K562 (cell line): ENCODE measurements around the gene C1orf105. TPM values are rescaled to one million over a fixed set of nuclear protein-coding genes. Genes with fewer than 3 reads are reported as not detected.

Experiments used
- ATAC-seq: fragments of 200-7000 bp; cut with Tn5 transposase; 3 replicates; pipeline ENCODE4 v1.9.1; 2020; ENCODE audit warnings: moderate library complexity
- BruUV-seq: library from RNA; stranded (reverse); fragments of 400-500 nt; replicated peaks from 2 replicates; lab custom pipeline; 2021; lab: Mats Ljungman, UMichigan
- CTCF ChIA-PET: fragments of 300-600 bp; formaldehyde crosslinking; extraction: SDS; loops from one replicate; lab custom pipeline; 2021; ENCODE audit warnings: low intra/inter-chr PET ratio; lab: Yijun Ruan, JAX
- POLR2A ChIA-PET: fragments of 300-600, 350-650 bp; sonication (Branson Sonifier 250); formaldehyde crosslinking; extraction: SDS; loops from one replicate; lab custom pipeline; 2021; ENCODE audit warnings: antibody characterized with exemption, inconsistent platforms; lab: Yijun Ruan, JAX
- DNase-seq, 4 experiments: peaks; one replicate each; pipeline versions ENCODE4 v3.0.0 to v3.0.0-alpha.2; 2011 to 2018; ENCODE audit warnings: low spot score in 3 of 4, mixed read lengths in 3 of 4; ENCODE audit errors: extremely low read depth in 1 of 4
- FAIRE-seq: peaks from 2 replicates; lab custom pipeline; 2011; peaks lifted over from hg19 to GRCh38; lab: Jason Lieb, UNC
- H2AFZ ChIP-seq: 2 replicates; pipeline ENCODE4 v1.6.0; 2011; ENCODE audit warnings: low read depth, low read length, control low read depth, inconsistent platforms
- H3K27ac ChIP-seq: fragments of 200-600 bp; 3 replicates; pipeline ENCODE4 v1.8.0; 2011; ENCODE audit warnings: low read depth, mild to moderate bottlenecking, control low read depth, inconsistent platforms, low read length, moderate library complexity, mixed read lengths; ENCODE audit errors: extremely low read depth
- H3K27me3 ChIP-seq, 2 experiments: fragments of 300-600 bp in 1 of 2; 2 replicates in 1 of 2; 3 replicates in 1 of 2; pipeline versions ENCODE4 v1.6.0 to v1.8.0; 2011; ENCODE audit warnings: inconsistent platforms in 2 of 2, low read length in 2 of 2, mild to moderate bottlenecking in 1 of 2, mixed read lengths in 1 of 2, moderate library complexity in 1 of 2; ENCODE audit not compliant: control insufficient read depth in 2 of 2, insufficient read depth in 2 of 2
- H3K36me3 ChIP-seq: fragments of 300-600 bp; 3 replicates; pipeline ENCODE4 v1.8.0; 2011; ENCODE audit warnings: mild to moderate bottlenecking, low read length, inconsistent platforms; ENCODE audit not compliant: control insufficient read depth, insufficient read depth
- H3K4me1 ChIP-seq, 2 experiments: fragments of 200-600 bp in 1 of 2; replicated peaks in 1 of 2; 2 replicates in 1 of 2; 3 replicates in 1 of 2; pipeline versions ENCODE4 v1.5.1 to v1.8.0; 2011; ENCODE audit warnings: inconsistent platforms in 2 of 2, low read length in 2 of 2, mild to moderate bottlenecking in 1 of 2, mixed read lengths in 1 of 2, moderate library complexity in 1 of 2; ENCODE audit not compliant: control insufficient read depth in 2 of 2, insufficient read depth in 2 of 2
- H3K4me2 ChIP-seq: 2 replicates; pipeline ENCODE4 v1.6.1; 2011; ENCODE audit warnings: low read length, control low read depth, inconsistent platforms, mixed read lengths; ENCODE audit not compliant: insufficient read depth
- H3K4me3 ChIP-seq: fragments of 200-600 bp; sonication (generic), shearing (Covaris generic); 2 replicates; pipeline ENCODE4 v1.5.1; 2016; ENCODE audit warnings: control low read depth, inconsistent platforms
- H3K79me2 ChIP-seq: fragments of 200-600 bp; 3 replicates; pipeline ENCODE4 v1.8.0; 2011; ENCODE audit warnings: low read length, inconsistent platforms; ENCODE audit not compliant: control insufficient read depth, insufficient read depth
- H3K9ac ChIP-seq, 2 experiments: 2 replicates each; pipeline versions ENCODE4 v1.6.0 to v1.6.1; 2011; ENCODE audit warnings: low read depth in 2 of 2, low read length in 2 of 2, control low read depth in 1 of 2, inconsistent platforms in 1 of 2, mild to moderate bottlenecking in 1 of 2, mixed read lengths in 1 of 2; ENCODE audit not compliant: insufficient read depth in 1 of 2
- H3K9me1 ChIP-seq: one replicate; pipeline ENCODE4 v1.6.0; 2011; ENCODE audit warnings: inconsistent platforms, mild to moderate bottlenecking, low read length, moderate library complexity; ENCODE audit not compliant: control insufficient read depth, insufficient read depth
- H3K9me3 ChIP-seq: replicated peaks from 2 replicates; pipeline ENCODE4 v1.5.1; 2011; ENCODE audit warnings: low read depth, low read length, inconsistent platforms; ENCODE audit not compliant: control insufficient read depth, insufficient read depth
- H4K20me1 ChIP-seq: replicated peaks from 2 replicates; pipeline ENCODE4 v1.6.1; 2011; ENCODE audit warnings: low read length, inconsistent platforms, mixed read lengths; ENCODE audit not compliant: control insufficient read depth, insufficient read depth
- BRF1 ChIP-seq: IDR thresholded peaks from 3 replicates; pipeline ENCODE4 v1.6.1; 2011; ENCODE audit warnings: borderline replicate concordance, mild to moderate bottlenecking; ENCODE audit not compliant: insufficient read length; ENCODE audit errors: extremely low read depth
- CC2D1A ChIP-seq: fragments of 450-650 bp; IDR thresholded peaks from 2 replicates; pipeline ENCODE4 v1.6.1; 2017; ENCODE audit warnings: mild to moderate bottlenecking
- KLF16 ChIP-seq: IDR thresholded peaks from 2 replicates; pipeline ENCODE4 v1.6.1; 2016; ENCODE audit warnings: antibody characterized with exemption
- NCOA6 ChIP-seq: fragments of 450-650 bp; IDR thresholded peaks from 2 replicates; pipeline ENCODE4 v1.6.1; 2017; ENCODE audit warnings: mild to moderate bottlenecking
- NR2C2 ChIP-seq, 2 experiments: fragments of 200-800 bp in 1 of 2; sonication (Bioruptor generic) in 1 of 2; sonication (generic) in 1 of 2; formaldehyde crosslinking in 1 of 2; IDR thresholded peaks; 2 replicates each; pipeline versions ENCODE4 v1.6.1 to v1.8.0; 2016 to 2022; ENCODE audit warnings: mild to moderate bottlenecking in 1 of 2, missing compliant biosample characterization in 1 of 2, missing genetic modification characterization in 1 of 2, missing genetic modification reagents in 1 of 2
- TEAD2 ChIP-seq: fragments of 450-650 bp; IDR thresholded peaks from 2 replicates; pipeline ENCODE4 v1.6.1; 2016; ENCODE audit warnings: missing genetic modification characterization, control low read depth, missing compliant biosample characterization
- in situ Hi-C: fragments of 300-500 bp; cut with MboI; formaldehyde crosslinking; loops from 4 replicates; pipeline ENCODE4 v1.15.0; 2018; ENCODE audit warnings: inconsistent platforms, mixed read lengths
- intact Hi-C: fragments of 100-400 bp; cut with micrococcal nuclease; formaldehyde crosslinking; loops from 2 replicates; pipeline ENCODE4 v1.14.2; 2022
- polyA plus RNA-seq, 8 experiments: library from polyadenylated mRNA; depleted of rRNA in 4 of 8; stranded (reverse) in 5 of 8; unstranded in 3 of 8; fragments of >200 nt; fragmentation: Nextera tagmentation in 2 of 8; fragmentation: Illumina TruSeq in 1 of 8; extraction: Ambion mirVana in 2 of 8; extraction: Trizol in 1 of 8; gene quantifications; 2 replicates each; pipeline versions ENCODE4 v1.2.1 to v1.2.3, GENCODE V29; 2011 to 2014; ENCODE audit warnings: inconsistent platforms in 1 of 8, missing spikeins in 1 of 8
- total RNA-seq, 7 experiments: library from RNA; depleted of rRNA in 6 of 7; stranded (reverse); fragments of >200 nt in 6 of 7; fragmentation: Illumina TruSeq in 2 of 7; extraction: Trizol in 2 of 7; gene quantifications; 2 replicates each; pipeline versions ENCODE4 v1.2.1 to v1.2.3, GENCODE V29; 2011 to 2021; ENCODE audit warnings: low replicate concordance in 1 of 7
- TF ChIP-seq, protein P1 (sequence below): fragments of 250-450 bp; sonication (Bioruptor Pico); IDR thresholded peaks from 2 replicates; pipeline ENCODE4 v1.4.0; 2020; ENCODE audit warnings: mild to moderate bottlenecking, moderate library complexity
- TF ChIP-seq, protein P2 (sequence below): sonication (generic); formaldehyde crosslinking; IDR thresholded peaks from 2 replicates; pipeline ENCODE4 v1.8.1; 2022; ENCODE audit warnings: missing genetic modification reagents
- TF ChIP-seq, protein P3 (sequence below), 3 experiments: IDR thresholded peaks in 2 of 3; conservative IDR thresholded peaks in 1 of 3; 2 replicates each; pipeline ENCODE4 v1.5.1; 2011 to 2012; ENCODE audit warnings: low read length in 3 of 3, mild to moderate bottlenecking in 3 of 3, control low read depth in 2 of 3, improper control_type of control experiment in 1 of 3, inconsistent platforms in 1 of 3, low read depth in 1 of 3, mixed read lengths in 1 of 3, moderate library complexity in 1 of 3; ENCODE audit not compliant: insufficient read depth in 2 of 3
- TF ChIP-seq, protein P4 (sequence below): fragments of 250-450 bp; sonication (Bioruptor Pico); IDR thresholded peaks from 2 replicates; pipeline ENCODE4 v1.4.0; 2020; ENCODE audit warnings: borderline replicate concordance

C1orf105 gene
- total and polyA plus RNA-seq, 9 of the 15 experiments (the other 6 are each of a cell fraction or from before 2014, with no cell fraction given) = 0.08 TPM; not detected in 8

DNA sequence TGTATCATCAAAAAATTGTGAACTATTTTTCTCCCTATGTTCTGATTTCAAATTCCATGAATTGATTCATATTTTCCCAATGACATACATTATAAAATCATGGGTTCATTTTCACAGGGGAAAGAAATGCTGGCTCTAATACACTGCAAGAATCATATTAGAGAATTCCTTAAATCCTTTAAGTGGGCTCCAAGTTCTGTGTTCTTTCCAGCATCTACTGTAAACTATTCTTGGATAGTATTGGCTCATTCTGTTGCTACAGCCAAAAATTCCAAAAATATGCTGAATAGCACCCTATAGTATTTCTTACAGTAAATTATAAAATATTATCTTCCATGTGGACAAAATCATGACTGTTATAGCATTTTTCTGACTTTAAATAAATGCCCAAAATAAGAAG lies 19.0 kb upstream of the C1orf105 start:
- intact Hi-C loops = no loop called here
- TF ChIP-seq, protein P1, sequence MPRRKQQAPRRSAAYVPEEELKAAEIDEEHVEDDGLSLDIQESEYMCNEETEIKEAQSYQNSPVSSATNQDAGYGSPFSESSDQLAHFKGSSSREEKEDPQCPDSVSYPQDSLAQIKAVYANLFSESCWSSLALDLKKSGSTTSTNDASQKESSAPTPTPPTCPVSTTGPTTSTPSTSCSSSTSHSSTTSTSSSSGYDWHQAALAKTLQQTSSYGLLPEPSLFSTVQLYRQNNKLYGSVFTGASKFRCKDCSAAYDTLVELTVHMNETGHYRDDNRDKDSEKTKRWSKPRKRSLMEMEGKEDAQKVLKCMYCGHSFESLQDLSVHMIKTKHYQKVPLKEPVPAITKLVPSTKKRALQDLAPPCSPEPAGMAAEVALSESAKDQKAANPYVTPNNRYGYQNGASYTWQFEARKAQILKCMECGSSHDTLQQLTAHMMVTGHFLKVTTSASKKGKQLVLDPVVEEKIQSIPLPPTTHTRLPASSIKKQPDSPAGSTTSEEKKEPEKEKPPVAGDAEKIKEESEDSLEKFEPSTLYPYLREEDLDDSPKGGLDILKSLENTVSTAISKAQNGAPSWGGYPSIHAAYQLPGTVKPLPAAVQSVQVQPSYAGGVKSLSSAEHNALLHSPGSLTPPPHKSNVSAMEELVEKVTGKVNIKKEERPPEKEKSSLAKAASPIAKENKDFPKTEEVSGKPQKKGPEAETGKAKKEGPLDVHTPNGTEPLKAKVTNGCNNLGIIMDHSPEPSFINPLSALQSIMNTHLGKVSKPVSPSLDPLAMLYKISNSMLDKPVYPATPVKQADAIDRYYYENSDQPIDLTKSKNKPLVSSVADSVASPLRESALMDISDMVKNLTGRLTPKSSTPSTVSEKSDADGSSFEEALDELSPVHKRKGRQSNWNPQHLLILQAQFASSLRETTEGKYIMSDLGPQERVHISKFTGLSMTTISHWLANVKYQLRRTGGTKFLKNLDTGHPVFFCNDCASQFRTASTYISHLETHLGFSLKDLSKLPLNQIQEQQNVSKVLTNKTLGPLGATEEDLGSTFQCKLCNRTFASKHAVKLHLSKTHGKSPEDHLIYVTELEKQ = no peak
- TF ChIP-seq KLF16 (no peak), NCOA6 (no peak), NR2C2 (CRISPR knock-in tag; IDR thresholded peaks at IDR 0.05) (no peak), NR2C2 (tag; IDR thresholded peaks at IDR 0.05) (no peak), CC2D1A (no peak), TEAD2 (tag) (no peak), BRF1 (no peak)
- TF ChIP-seq, protein P2, sequence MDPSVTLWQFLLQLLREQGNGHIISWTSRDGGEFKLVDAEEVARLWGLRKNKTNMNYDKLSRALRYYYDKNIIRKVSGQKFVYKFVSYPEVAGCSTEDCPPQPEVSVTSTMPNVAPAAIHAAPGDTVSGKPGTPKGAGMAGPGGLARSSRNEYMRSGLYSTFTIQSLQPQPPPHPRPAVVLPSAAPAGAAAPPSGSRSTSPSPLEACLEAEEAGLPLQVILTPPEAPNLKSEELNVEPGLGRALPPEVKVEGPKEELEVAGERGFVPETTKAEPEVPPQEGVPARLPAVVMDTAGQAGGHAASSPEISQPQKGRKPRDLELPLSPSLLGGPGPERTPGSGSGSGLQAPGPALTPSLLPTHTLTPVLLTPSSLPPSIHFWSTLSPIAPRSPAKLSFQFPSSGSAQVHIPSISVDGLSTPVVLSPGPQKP = no peak
- TF ChIP-seq, protein P3, sequence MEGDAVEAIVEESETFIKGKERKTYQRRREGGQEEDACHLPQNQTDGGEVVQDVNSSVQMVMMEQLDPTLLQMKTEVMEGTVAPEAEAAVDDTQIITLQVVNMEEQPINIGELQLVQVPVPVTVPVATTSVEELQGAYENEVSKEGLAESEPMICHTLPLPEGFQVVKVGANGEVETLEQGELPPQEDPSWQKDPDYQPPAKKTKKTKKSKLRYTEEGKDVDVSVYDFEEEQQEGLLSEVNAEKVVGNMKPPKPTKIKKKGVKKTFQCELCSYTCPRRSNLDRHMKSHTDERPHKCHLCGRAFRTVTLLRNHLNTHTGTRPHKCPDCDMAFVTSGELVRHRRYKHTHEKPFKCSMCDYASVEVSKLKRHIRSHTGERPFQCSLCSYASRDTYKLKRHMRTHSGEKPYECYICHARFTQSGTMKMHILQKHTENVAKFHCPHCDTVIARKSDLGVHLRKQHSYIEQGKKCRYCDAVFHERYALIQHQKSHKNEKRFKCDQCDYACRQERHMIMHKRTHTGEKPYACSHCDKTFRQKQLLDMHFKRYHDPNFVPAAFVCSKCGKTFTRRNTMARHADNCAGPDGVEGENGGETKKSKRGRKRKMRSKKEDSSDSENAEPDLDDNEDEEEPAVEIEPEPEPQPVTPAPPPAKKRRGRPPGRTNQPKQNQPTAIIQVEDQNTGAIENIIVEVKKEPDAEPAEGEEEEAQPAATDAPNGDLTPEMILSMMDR (IDR thresholded peaks at IDR 0.05 in 2 of 3, conservative IDR thresholded peaks at IDR 0.05 in 1 of 3; ENCODE audit: insufficient read depth in 2 of 3, low read depth in 1 of 3, low read length in 3 of 3) = no peak
- TF ChIP-seq, protein P4, sequence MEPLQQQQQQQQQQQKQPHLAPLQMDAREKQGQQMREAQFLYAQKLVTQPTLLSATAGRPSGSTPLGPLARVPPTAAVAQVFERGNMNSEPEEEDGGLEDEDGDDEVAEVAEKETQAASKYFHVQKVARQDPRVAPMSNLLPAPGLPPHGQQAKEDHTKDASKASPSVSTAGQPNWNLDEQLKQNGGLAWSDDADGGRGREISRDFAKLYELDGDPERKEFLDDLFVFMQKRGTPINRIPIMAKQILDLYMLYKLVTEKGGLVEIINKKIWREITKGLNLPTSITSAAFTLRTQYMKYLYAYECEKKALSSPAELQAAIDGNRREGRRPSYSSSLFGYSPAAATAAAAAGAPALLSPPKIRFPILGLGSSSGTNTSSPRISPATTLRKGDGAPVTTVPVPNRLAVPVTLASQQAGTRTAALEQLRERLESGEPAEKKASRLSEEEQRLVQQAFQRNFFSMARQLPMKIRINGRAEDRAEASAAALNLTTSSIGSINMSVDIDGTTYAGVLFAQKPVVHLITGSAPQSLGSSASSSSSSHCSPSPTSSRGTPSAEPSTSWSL = no peak
- TF ChIP-seq, all 486 proteins: peak for 0

More for the DNA sequence above, 19.0 kb upstream of the C1orf105 start:
- no peak overlapping the region for H3K27ac ChIP-seq
- DNase-seq (no peak), FAIRE-seq (no peak), ATAC-seq (no peak)
- H3K4me3 ChIP-seq = no peak overlapping the region
- H3K9ac ChIP-seq = no peak overlapping the region
- in situ Hi-C loops = no loop called here
- POLR2A ChIA-PET = no interaction called here
- no peaks in the 10 kb centered on the region for H3K36me3 ChIP-seq
- H3K4me2 ChIP-seq = no peak overlapping the region
- no peaks in the 10 kb centered on the region for H3K79me2 ChIP-seq
- no peaks in the 10 kb centered on the region for H4K20me1 ChIP-seq
- H3K9me1 ChIP-seq = no peaks in the 10 kb centered on the region
- no peaks in the 10 kb centered on the region; a peak in 1 of 5 replicates for H3K4me1 ChIP-seq
- no TSS peak for BruUV-seq
- H3K27me3 ChIP-seq = 0 out of 5 replicates have a peak, but pooled peaks cover 0 to 4% of the 10 kb centered on the region in 2 experiments
- CTCF ChIA-PET = interaction anchor here (1.0 kb wide), 1 partner anchor 417 kb away, joined by 3 read pairs; no protein-coding TSS in a partner anchor
- H2AFZ ChIP-seq = no peak overlapping the region
- no peaks in the 10 kb centered on the region for H3K9me3 ChIP-seq
